K562 (cell line): ENCODE measurements around the gene KDELR3. TPM values are rescaled to one million over a fixed set of nuclear protein-coding genes. Genes with fewer than 3 reads are reported as not detected.

Source experiments
- ARHGAP35 ChIP-seq: fragments of 450-650 bp; IDR thresholded peaks from 2 replicates; pipeline ENCODE4 v1.6.1; 2018; ENCODE audit not compliant: partially characterized antibody
- CEBPG ChIP-seq, 3 experiments: fragments of 200-800 bp in 1 of 3; sonication (Bioruptor generic) in 1 of 3; sonication (generic) in 1 of 3; formaldehyde crosslinking in 1 of 3; IDR thresholded peaks in 2 of 3; conservative IDR thresholded peaks in 1 of 3; 2 replicates each; pipeline versions ENCODE4 v1.6.1 to v1.8.0; 2016 to 2022; ENCODE audit warnings: missing compliant biosample characterization in 2 of 3, missing genetic modification characterization in 2 of 3, mild to moderate bottlenecking in 1 of 3, missing genetic modification reagents in 1 of 3
- CREBBP ChIP-seq: IDR thresholded peaks from one replicate; pipeline ENCODE4 v1.6.1; 2012; ENCODE audit warnings: low read depth, mild to moderate bottlenecking, control low read depth, inconsistent platforms, low read length
- MXI1 ChIP-seq: IDR thresholded peaks from 2 replicates; pipeline ENCODE4 v1.6.1; 2011; ENCODE audit warnings: low read depth, mild to moderate bottlenecking, improper control_type of control experiment, low read length
- NCOA1 ChIP-seq: fragments of 450-650 bp; IDR thresholded peaks from 2 replicates; pipeline ENCODE4 v1.6.1; 2016; ENCODE audit warnings: low read depth
- POLR2A ChIP-seq: fragments of 450-650 bp; conservative IDR thresholded peaks from 2 replicates; pipeline ENCODE4 v1.6.1; 2016
- POLR2AphosphoS5 ChIP-seq: IDR thresholded peaks from 2 replicates; pipeline ENCODE4 v1.6.1; 2011; ENCODE audit warnings: mild to moderate bottlenecking, low read depth, low read length, moderate library complexity; ENCODE audit not compliant: control insufficient read depth, insufficient read depth
- POLR2B ChIP-seq: fragments of 450-650 bp; IDR thresholded peaks from 2 replicates; pipeline ENCODE4 v1.6.1; 2018; ENCODE audit warnings: low read depth; ENCODE audit not compliant: partially characterized antibody
- PTTG1 ChIP-seq: fragments of 450-650 bp; IDR thresholded peaks from 2 replicates; pipeline ENCODE4 v1.6.1; 2016; ENCODE audit warnings: low read depth, mild to moderate bottlenecking, missing genetic modification characterization, missing compliant biosample characterization
- PYGO2 ChIP-seq: fragments of 450-650 bp; IDR thresholded peaks from 2 replicates; pipeline ENCODE4 v1.6.1; 2016; ENCODE audit warnings: mild to moderate bottlenecking, missing genetic modification characterization, moderate library complexity, missing compliant biosample characterization
- RFX5 ChIP-seq: IDR thresholded peaks from 2 replicates; pipeline ENCODE4 v1.6.1; 2011; ENCODE audit warnings: low read depth, mild to moderate bottlenecking, improper control_type of control experiment, low read length
- SIN3B ChIP-seq: fragments of 450-650 bp; IDR thresholded peaks from 2 replicates; pipeline ENCODE4 v1.6.1; 2017; ENCODE audit warnings: low read depth, mild to moderate bottlenecking, moderate library complexity
- SUPT5H ChIP-seq: fragments of 450-650 bp; IDR thresholded peaks from 2 replicates; pipeline ENCODE4 v1.6.1; 2016
- TAF15 ChIP-seq: fragments of 200-400 bp; formaldehyde crosslinking; IDR thresholded peaks from 2 replicates; pipeline ENCODE4 v1.6.1; 2017; ENCODE audit warnings: mild to moderate bottlenecking, low read depth, low read length, moderate library complexity
- TRIM24 ChIP-seq, 2 experiments: fragments of 450-650 bp; IDR thresholded peaks; 2 replicates each; pipeline ENCODE4 v1.6.1; 2016
- XRCC5 ChIP-seq: fragments of 200-400 bp; formaldehyde crosslinking; IDR thresholded peaks from 2 replicates; pipeline ENCODE4 v1.6.1; 2017; ENCODE audit warnings: low read depth, mild to moderate bottlenecking, low read length
- ZNF324 ChIP-seq: fragments of 250-450 bp; sonication (Bioruptor Pico); IDR thresholded peaks from 2 replicates; pipeline ENCODE4 v1.4.0; 2020; ENCODE audit warnings: mild to moderate bottlenecking
- ZNF444 ChIP-seq: fragments of 250-450 bp; sonication (Bioruptor Pico); IDR thresholded peaks from 2 replicates; pipeline ENCODE4 v1.4.0; 2020; ENCODE audit warnings: mild to moderate bottlenecking, moderate library complexity
- polyA plus RNA-seq, 8 experiments: library from polyadenylated mRNA; depleted of rRNA in 4 of 8; stranded (reverse) in 5 of 8; unstranded in 3 of 8; fragments of >200 nt; fragmentation: Nextera tagmentation in 2 of 8; fragmentation: Illumina TruSeq in 1 of 8; extraction: Ambion mirVana in 2 of 8; extraction: Trizol in 1 of 8; gene quantifications; 2 replicates each; pipeline versions ENCODE4 v1.2.1 to v1.2.3, GENCODE V29; 2011 to 2014; ENCODE audit warnings: inconsistent platforms in 1 of 8, missing spikeins in 1 of 8
- total RNA-seq, 7 experiments: library from RNA; depleted of rRNA in 6 of 7; stranded (reverse); fragments of >200 nt in 6 of 7; fragmentation: Illumina TruSeq in 2 of 7; extraction: Trizol in 2 of 7; gene quantifications; 2 replicates each; pipeline versions ENCODE4 v1.2.1 to v1.2.3, GENCODE V29; 2011 to 2021; ENCODE audit warnings: low replicate concordance in 1 of 7
- TF ChIP-seq, protein P1 (sequence below): IDR thresholded peaks from 2 replicates; pipeline ENCODE4 v1.6.1; 2011; ENCODE audit not compliant: insufficient read length; ENCODE audit errors: extremely low read depth
- TF ChIP-seq, protein P2 (sequence below): fragments of 450-650 bp; IDR thresholded peaks from 2 replicates; pipeline ENCODE4 v1.7.1; 2018; ENCODE audit warnings: mild to moderate bottlenecking, low read depth; ENCODE audit not compliant: partially characterized antibody
- TF ChIP-seq, protein P3 (sequence below), 2 experiments: fragments of 450-650 bp; IDR thresholded peaks; 2 replicates each; pipeline ENCODE4 v1.6.1; 2016

The KDELR3 gene
- total and polyA plus RNA-seq, 9 of the 15 experiments (the other 6 are each of a cell fraction or from before 2014, with no cell fraction given): 7.1 to 44.8 (median 9.6) TPM

DNA sequence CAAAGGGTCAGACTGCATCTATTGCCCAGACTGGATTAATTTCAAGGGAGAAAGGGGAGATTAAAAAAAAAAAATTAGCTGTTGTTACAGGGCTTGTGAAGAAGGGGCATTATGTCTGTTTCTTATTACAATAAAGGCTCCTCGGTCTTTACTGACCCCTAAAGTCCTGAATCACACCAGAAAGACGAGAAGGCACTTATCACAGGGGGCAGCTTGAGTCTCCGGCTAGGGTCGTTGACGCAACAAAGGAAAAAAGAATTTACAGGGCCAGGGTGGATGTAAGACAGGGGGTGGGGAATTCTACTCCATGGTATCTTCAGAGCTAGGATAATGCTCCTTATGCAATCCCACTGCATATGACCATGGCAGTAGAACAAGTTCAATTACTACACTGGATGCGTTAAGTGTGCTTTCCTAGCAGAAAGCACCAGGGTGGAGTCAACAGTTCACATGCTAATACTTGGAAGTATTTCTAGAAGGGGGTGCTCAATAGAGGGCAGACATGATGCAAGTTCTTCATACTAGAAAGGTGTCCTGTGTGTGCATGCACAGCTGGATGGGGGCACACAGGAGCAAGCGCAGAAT, 21.8 kb downstream of the KDELR3 start (continued):
- no peak for TF ChIP-seq ARHGAP35
- TF ChIP-seq, protein P1, sequence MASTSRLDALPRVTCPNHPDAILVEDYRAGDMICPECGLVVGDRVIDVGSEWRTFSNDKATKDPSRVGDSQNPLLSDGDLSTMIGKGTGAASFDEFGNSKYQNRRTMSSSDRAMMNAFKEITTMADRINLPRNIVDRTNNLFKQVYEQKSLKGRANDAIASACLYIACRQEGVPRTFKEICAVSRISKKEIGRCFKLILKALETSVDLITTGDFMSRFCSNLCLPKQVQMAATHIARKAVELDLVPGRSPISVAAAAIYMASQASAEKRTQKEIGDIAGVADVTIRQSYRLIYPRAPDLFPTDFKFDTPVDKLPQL: no peak
- no peak for TF ChIP-seq ZNF444 (CRISPR knock-in tag)
- no peak for TF ChIP-seq MXI1
- TF ChIP-seq XRCC5: no peak
- TF ChIP-seq POLR2AphosphoS5: 0 out of 2 replicates have a peak, but pooled peaks have one; percentile 13
- TF ChIP-seq, protein P2, sequence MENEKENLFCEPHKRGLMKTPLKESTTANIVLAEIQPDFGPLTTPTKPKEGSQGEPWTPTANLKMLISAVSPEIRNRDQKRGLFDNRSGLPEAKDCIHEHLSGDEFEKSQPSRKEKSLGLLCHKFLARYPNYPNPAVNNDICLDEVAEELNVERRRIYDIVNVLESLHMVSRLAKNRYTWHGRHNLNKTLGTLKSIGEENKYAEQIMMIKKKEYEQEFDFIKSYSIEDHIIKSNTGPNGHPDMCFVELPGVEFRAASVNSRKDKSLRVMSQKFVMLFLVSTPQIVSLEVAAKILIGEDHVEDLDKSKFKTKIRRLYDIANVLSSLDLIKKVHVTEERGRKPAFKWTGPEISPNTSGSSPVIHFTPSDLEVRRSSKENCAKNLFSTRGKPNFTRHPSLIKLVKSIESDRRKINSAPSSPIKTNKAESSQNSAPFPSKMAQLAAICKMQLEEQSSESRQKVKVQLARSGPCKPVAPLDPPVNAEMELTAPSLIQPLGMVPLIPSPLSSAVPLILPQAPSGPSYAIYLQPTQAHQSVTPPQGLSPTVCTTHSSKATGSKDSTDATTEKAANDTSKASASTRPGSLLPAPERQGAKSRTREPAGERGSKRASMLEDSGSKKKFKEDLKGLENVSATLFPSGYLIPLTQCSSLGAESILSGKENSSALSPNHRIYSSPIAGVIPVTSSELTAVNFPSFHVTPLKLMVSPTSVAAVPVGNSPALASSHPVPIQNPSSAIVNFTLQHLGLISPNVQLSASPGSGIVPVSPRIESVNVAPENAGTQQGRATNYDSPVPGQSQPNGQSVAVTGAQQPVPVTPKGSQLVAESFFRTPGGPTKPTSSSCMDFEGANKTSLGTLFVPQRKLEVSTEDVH: peak; percentile 21
- TF ChIP-seq, protein P3, sequence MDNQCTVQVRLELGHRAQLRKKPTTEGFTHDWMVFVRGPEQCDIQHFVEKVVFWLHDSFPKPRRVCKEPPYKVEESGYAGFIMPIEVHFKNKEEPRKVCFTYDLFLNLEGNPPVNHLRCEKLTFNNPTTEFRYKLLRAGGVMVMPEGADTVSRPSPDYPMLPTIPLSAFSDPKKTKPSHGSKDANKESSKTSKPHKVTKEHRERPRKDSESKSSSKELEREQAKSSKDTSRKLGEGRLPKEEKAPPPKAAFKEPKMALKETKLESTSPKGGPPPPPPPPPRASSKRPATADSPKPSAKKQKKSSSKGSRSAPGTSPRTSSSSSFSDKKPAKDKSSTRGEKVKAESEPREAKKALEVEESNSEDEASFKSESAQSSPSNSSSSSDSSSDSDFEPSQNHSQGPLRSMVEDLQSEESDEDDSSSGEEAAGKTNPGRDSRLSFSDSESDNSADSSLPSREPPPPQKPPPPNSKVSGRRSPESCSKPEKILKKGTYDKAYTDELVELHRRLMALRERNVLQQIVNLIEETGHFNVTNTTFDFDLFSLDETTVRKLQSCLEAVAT (IDR thresholded peaks at IDR 0.05): no peak
- TF ChIP-seq POLR2B: peak; percentile 34
- no peak for TF ChIP-seq SIN3B
- no peak for TF ChIP-seq TRIM24 (IDR thresholded peaks at IDR 0.05)
- TF ChIP-seq PYGO2 (tag): no peak
- TF ChIP-seq CEBPG (CRISPR knock-in tag; IDR thresholded peaks at IDR 0.05): no peak
- TF ChIP-seq CEBPG (tag; conservative IDR thresholded peaks at IDR 0.05 in 1 of 2, IDR thresholded peaks at IDR 0.05 in 1 of 2): no peak
- peak; percentile 59; the same call in 1 of the 2 replicates for TF ChIP-seq POLR2A
- TF ChIP-seq NCOA1: no peak
- no peak for TF ChIP-seq ZNF324 (CRISPR knock-in tag)
- peak; percentile 45; the same call in 1 of the 2 replicates for TF ChIP-seq SUPT5H
- TF ChIP-seq CREBBP: no peak
- TF ChIP-seq PTTG1 (tag): no peak
- no peak for TF ChIP-seq TAF15
- no peak for TF ChIP-seq RFX5
